Fibroblast of lung (primary cell): ENCODE data around the gene ZBTB49.

Experiments used
- CTCF ChIP-seq, 2 donors: IDR thresholded peaks in 1 of 2; conservative IDR thresholded peaks in 1 of 2; 1 replicate in 1 of 2; 2 replicates in 1 of 2; pipeline ENCODE4 v1.5.1; 2011 to 2012; ENCODE audit warnings: low read length in 2 of 2, control low read depth in 1 of 2, inconsistent platforms in 1 of 2, low read depth in 1 of 2, mild to moderate bottlenecking in 1 of 2
- EZH2 ChIP-seq: IDR thresholded peaks from 2 replicates; pipeline ENCODE4 v1.5.1; 2012; ENCODE audit warnings: low read length, control low read depth, mild to moderate bottlenecking; ENCODE audit errors: missing control alignments

- no peak for TF ChIP-seq CTCF (conservative IDR thresholded peaks at IDR 0.05 in 1 of 2, IDR thresholded peaks at IDR 0.05 in 1 of 2; ENCODE audit: low read depth in 1 of 2, low read length in 2 of 2)
- TF ChIP-seq EZH2: no peak
Observed at GRCh38 chr4:4259484-4260100, 30.5 kb upstream of the ZBTB49 start.
